ENCODE results near the gene SBNO1.
A peak's percentile ranks its signal among the peaks of the same experiment; 100 is the strongest.

- TF ChIP-seq POLR2A (IDR thresholded peaks at IDR 0.05) (no peak), CTCF (IDR thresholded peaks at IDR 0.05) (peak in 1 of 6 experiments; percentile 9)
These were observed 19.8 kb upstream of the SBNO1 start for GRCh38 chr12:123384318-123384993.
